Endothelial cell of umbilical vein (primary cell): ENCODE data around the gene DKKL1. TPM values are rescaled to one million over a fixed set of nuclear protein-coding genes. Genes with fewer than 3 reads are reported as not detected.

Experiments used
- BruUV-seq: library from RNA; stranded (reverse); fragments of 400-500 nt; replicated peaks from 2 replicates; lab custom pipeline; 2021; lab: Mats Ljungman, UMichigan
- CTCF ChIA-PET: fragments of 300-600, 350-600 bp; sonication (Branson Sonifier 250); formaldehyde crosslinking; loops from one replicate; lab custom pipeline; 2021; ENCODE audit warnings: antibody characterized with exemption, inconsistent platforms; lab: Charles Lee
- POLR2A ChIA-PET: fragments of 300-600, 350-600 bp; sonication (Branson Sonifier 250); formaldehyde crosslinking; loops from one replicate; lab custom pipeline; 2021; ENCODE audit warnings: antibody characterized with exemption, inconsistent platforms; lab: Charles Lee
- DNase-seq: peaks from one replicate; pipeline ENCODE4 v3.0.0-alpha.2; 2011; ENCODE audit warnings: low read depth, low spot score
- FAIRE-seq: peaks from 2 replicates; lab custom pipeline; 2011; peaks lifted over from hg19 to GRCh38; lab: Jason Lieb, UNC
- H2AFZ ChIP-seq: 2 replicates; pipeline ENCODE4 v1.6.0; 2012; ENCODE audit warnings: low read depth, low read length, control low read depth, inconsistent platforms
- H3K27ac ChIP-seq: 2 replicates; pipeline ENCODE4 v1.5.1; 2011; ENCODE audit warnings: low read depth, mild to moderate bottlenecking, control low read depth, low read length, moderate library complexity; ENCODE audit not compliant: insufficient read depth
- H3K27me3 ChIP-seq, 2 experiments: 2 replicates each; pipeline versions ENCODE4 v1.6.0 to v1.6.1; 2011; ENCODE audit warnings: low read length in 2 of 2, mixed read lengths in 1 of 2; ENCODE audit not compliant: control insufficient read depth in 2 of 2, insufficient read depth in 2 of 2
- H3K36me3 ChIP-seq, 2 experiments: 2 replicates in 1 of 2; 3 replicates in 1 of 2; pipeline ENCODE4 v1.5.1; 2011; ENCODE audit warnings: low read length in 2 of 2, mild to moderate bottlenecking in 1 of 2, moderate library complexity in 1 of 2; ENCODE audit not compliant: control insufficient read depth in 2 of 2, insufficient read depth in 2 of 2; ENCODE audit errors: extremely low read depth in 1 of 2
- H3K4me1 ChIP-seq: 3 replicates; pipeline ENCODE4 v1.5.1; 2011; ENCODE audit warnings: mild to moderate bottlenecking, low read length; ENCODE audit not compliant: control insufficient read depth, insufficient read depth; ENCODE audit errors: extremely low read depth
- H3K4me2 ChIP-seq: 2 replicates; pipeline ENCODE4 v1.6.1; 2011; ENCODE audit warnings: low read length, control low read depth, mixed read lengths; ENCODE audit not compliant: insufficient read depth
- H3K4me3 ChIP-seq, 3 experiments: fragments of 200-600 bp in 1 of 3; sonication (generic), shearing (Covaris generic) in 1 of 3; replicated peaks in 1 of 3; 2 replicates each; pipeline ENCODE4 v1.5.1; 2011 to 2016; ENCODE audit warnings: control low read depth in 3 of 3, low read length in 3 of 3, mild to moderate bottlenecking in 2 of 3, inconsistent platforms in 1 of 3, low read depth in 1 of 3, moderate library complexity in 1 of 3; ENCODE audit not compliant: insufficient read depth in 1 of 3
- H3K79me2 ChIP-seq: 2 replicates; pipeline ENCODE4 v1.6.0; 2012; ENCODE audit warnings: low read length, inconsistent platforms; ENCODE audit not compliant: control insufficient read depth, insufficient read depth
- H3K9ac ChIP-seq: replicated peaks from 2 replicates; pipeline ENCODE3; 2011; ENCODE audit warnings: low read length, control low read depth; ENCODE audit not compliant: insufficient read depth; ENCODE audit errors: extremely low read depth
- H3K9me1 ChIP-seq: replicated peaks from 3 replicates; pipeline ENCODE4 v1.6.0; 2011; ENCODE audit warnings: mild to moderate bottlenecking, low read length; ENCODE audit not compliant: control insufficient read depth, insufficient read depth; ENCODE audit errors: extremely low read depth
- H3K9me3 ChIP-seq: replicated peaks from 2 replicates; pipeline ENCODE4 v1.5.1; 2012; ENCODE audit warnings: low read length, inconsistent platforms; ENCODE audit not compliant: control insufficient read depth, insufficient read depth
- H4K20me1 ChIP-seq: replicated peaks from 2 replicates; pipeline ENCODE3; 2011; ENCODE audit warnings: mild to moderate bottlenecking, low read length; ENCODE audit not compliant: control insufficient read depth, insufficient read depth; ENCODE audit errors: extremely low read depth
- CTCF ChIP-seq, 2 donors: IDR thresholded peaks; 1 replicate in 1 of 2; 2 replicates in 1 of 2; pipeline ENCODE4 v1.5.1; 2011; ENCODE audit warnings: low read length in 2 of 2, mild to moderate bottlenecking in 2 of 2, moderate library complexity in 2 of 2, control low read depth in 1 of 2, inconsistent platforms in 1 of 2, low read depth in 1 of 2; ENCODE audit not compliant: insufficient read depth in 1 of 2; ENCODE audit errors: extremely low read depth in 1 of 2
- EZH2 ChIP-seq: IDR thresholded peaks from 2 replicates; pipeline ENCODE4 v1.6.1; 2012; ENCODE audit warnings: borderline replicate concordance, low read depth, mild to moderate bottlenecking, moderate library complexity, low read length, inconsistent platforms; ENCODE audit not compliant: severe bottlenecking
- GATA2 ChIP-seq: IDR thresholded peaks from 2 replicates; pipeline ENCODE4 v1.7.0; 2011; ENCODE audit warnings: low read depth, mild to moderate bottlenecking, moderate library complexity, mixed read lengths, low read length; ENCODE audit not compliant: insufficient read length, insufficient read depth
- MYC ChIP-seq: IDR thresholded peaks from one replicate; pipeline ENCODE4 v1.6.1; 2011; ENCODE audit warnings: mild to moderate bottlenecking, low read depth, low read length
- POLR2A ChIP-seq: IDR thresholded peaks from 2 replicates; pipeline ENCODE4 v1.6.1; 2012; ENCODE audit warnings: low read depth, mild to moderate bottlenecking, control low read depth, low read length
- dilution Hi-C: fragments of 300-500 bp; cut with MboI; formaldehyde crosslinking; loops from one replicate; pipeline ENCODE4 v1.15.0; 2019; ENCODE audit warnings: low sequenced_read_pairs; ENCODE audit not compliant: extremely low pct_ligation_motif_present
- intact Hi-C: fragments of 100-400 bp; cut with micrococcal nuclease; formaldehyde crosslinking; loops from one replicate; pipeline ENCODE4 v1.10.0; 2022
- polyA plus RNA-seq, 4 experiments: library from polyadenylated mRNA; depleted of rRNA in 3 of 4; stranded (reverse) in 3 of 4; unstranded in 1 of 4; fragments of >200 nt; gene quantifications; 2 replicates each; pipeline versions ENCODE4 v1.2.1 to v1.2.3, GENCODE V29; 2011 to 2012; ENCODE audit warnings: missing spikeins in 1 of 4
- total RNA-seq: library from RNA; stranded (reverse); gene quantifications from 2 replicates; pipeline ENCODE4 v1.2.3, GENCODE V29; 2021

DKKL1 gene
- total and polyA plus RNA-seq, 2 donors (not counting 3 experiments of a cell fraction or from before 2014, with no cell fraction given), result 0.21 TPM; not detected in 1

DNA sequence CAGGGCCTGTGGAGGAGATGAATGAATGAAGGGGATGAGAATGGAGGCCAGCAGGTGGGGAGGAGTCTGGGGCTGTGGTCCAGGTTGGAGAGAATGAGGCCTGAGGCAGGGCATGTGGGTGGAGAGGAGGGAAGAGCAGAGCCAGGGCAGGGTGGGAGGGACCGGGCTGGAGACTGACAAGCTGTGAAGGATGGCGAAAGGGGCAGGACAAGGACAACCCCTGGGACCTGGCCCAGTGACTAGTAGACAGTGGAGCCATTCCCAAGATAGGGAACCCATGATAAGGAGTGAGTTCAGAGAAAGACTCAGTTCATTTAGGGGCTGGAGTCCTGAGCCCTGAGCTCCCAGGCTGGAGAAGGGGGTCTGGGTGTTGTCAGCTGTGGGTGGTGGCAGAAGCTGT is 56.5 kb downstream of the DKKL1 start:
- no peaks in the 10 kb centered on the region for H4K20me1 ChIP-seq
- BruUV-seq, result no TSS peak
- dilution Hi-C loops, result no loop called here
- H3K4me1 ChIP-seq, result no peaks in the 10 kb centered on the region
- no peak for TF ChIP-seq POLR2A
- no peak for TF ChIP-seq CTCF (IDR thresholded peaks at IDR 0.05; ENCODE audit: extremely low read depth in 1 of 2, insufficient read depth in 1 of 2, low read depth in 1 of 2, low read length in 2 of 2)
- TF ChIP-seq MYC, result no peak
- TF ChIP-seq GATA2, result no peak
- CTCF ChIA-PET, result interaction anchor here (0.9 to 1.2 kb wide), 2 partner anchors 9 to 23 kb away, joined by 4 read pairs; no protein-coding TSS in a partner anchor
- no peaks in the 10 kb centered on the region for H3K79me2 ChIP-seq
- H3K27ac ChIP-seq, result no peak overlapping the region
- H3K36me3 ChIP-seq, result no peaks in the 10 kb centered on the region
- H3K9me1 ChIP-seq, result no peaks in the 10 kb centered on the region
- no peak for DNase-seq
- no peak for FAIRE-seq
- no peak overlapping the region for H3K4me2 ChIP-seq
- no peak overlapping the region for H3K4me3 ChIP-seq
- intact Hi-C loops, result no loop called here
- no peaks in the 10 kb centered on the region for H3K9me3 ChIP-seq
- no peak overlapping the region for H2AFZ ChIP-seq
- POLR2A ChIA-PET, result no interaction called here
- peaks cover 51 to 71% of the 10 kb centered on the region in 2 experiments for H3K27me3 ChIP-seq
- H3K9ac ChIP-seq, result no peak overlapping the region

GRCh38 chr19:49421039-49421877 is 57.6 kb downstream of the DKKL1 start:
- H3K9ac ChIP-seq, result no peak overlapping the region
- H3K79me2 ChIP-seq, result no peaks in the 10 kb centered on the region
- BruUV-seq, result no TSS peak
- dilution Hi-C loops (no loop called here), intact Hi-C loops (no loop called here)
- POLR2A ChIA-PET, result no interaction called here
- H2AFZ ChIP-seq, result no peak overlapping the region
- no peaks in the 10 kb centered on the region for H3K36me3 ChIP-seq
- TF ChIP-seq EZH2 (peak; percentile 83), CTCF (IDR thresholded peaks at IDR 0.05; ENCODE audit: extremely low read depth in 1 of 2, insufficient read depth in 1 of 2, low read depth in 1 of 2, low read length in 2 of 2) (no peak)
- H3K27me3 ChIP-seq, result peaks cover 60 to 81% of the 10 kb centered on the region in 2 experiments
- CTCF ChIA-PET, result interaction anchor here (1.2 kb wide), 1 partner anchor 22 kb away, joined by 4 read pairs; no protein-coding TSS in a partner anchor
- H3K9me1 ChIP-seq, result no peaks in the 10 kb centered on the region
- FAIRE-seq (peak; percentile 62), DNase-seq (peak; percentile 50)
- H3K27ac ChIP-seq, result no peak overlapping the region
- no peaks in the 10 kb centered on the region for H3K4me1 ChIP-seq
- H3K4me3 ChIP-seq, result no peak overlapping the region
- no peaks in the 10 kb centered on the region for H3K9me3 ChIP-seq
- no peaks in the 10 kb centered on the region for H4K20me1 ChIP-seq
- no peak overlapping the region for H3K4me2 ChIP-seq
